ENCODE results near the gene STK11.

DNA sequence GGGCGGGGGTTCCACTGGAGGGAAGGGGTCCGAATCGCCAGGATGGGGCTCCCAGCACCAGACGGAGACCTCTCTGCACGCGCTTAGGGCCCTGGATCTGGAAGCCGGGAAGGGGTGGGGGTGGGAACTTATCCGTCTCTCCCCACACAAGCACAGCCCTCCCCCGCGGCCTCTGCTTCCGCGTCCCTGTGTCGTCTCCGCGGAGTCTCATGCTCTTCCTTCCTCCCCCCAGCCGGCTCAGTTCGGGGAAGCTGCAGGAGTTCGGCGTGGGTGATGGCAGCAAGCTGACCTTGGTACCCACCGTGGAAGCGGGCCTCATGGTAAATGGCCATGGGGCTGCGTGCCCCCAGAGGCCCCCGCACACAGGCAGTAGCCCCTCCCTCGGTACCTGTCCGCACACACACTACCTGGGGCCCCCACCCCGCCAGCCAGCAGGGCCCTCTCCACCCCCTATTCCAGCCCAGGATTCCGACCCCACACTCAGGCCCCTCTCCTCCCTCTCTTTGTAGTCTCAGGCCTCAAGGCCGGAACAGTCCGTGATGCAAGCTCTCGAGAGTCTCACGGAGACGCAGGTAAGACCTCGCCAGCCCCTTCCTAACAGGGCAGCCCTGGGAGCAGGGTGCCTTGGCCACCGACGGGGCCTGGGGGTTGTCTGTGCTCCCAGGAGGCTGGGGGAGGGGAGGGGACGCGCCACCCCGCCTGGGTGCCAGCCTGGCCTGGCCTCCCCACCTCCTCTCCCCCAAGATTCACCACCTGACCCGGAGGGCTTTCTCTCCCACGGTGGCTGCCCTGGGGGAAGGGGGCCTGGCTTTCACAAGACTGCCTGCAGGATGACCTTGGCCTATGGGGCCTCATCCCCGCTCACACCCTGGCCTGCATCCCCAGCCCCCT, 46.0 kb downstream of the STK11 start:
- TF ChIP-seq CTCF (conservative IDR thresholded peaks at IDR 0.05) (no peak), EZH2 (IDR thresholded peaks at IDR 0.05; ENCODE audit: low read depth) (no peak)

Measured in PC-9 (cell line).